Hindlimb muscle (tissue), 1 donor: ENCODE measurements around the gene ZNF483. TPM values are rescaled to one million over a fixed set of nuclear protein-coding genes. Genes with fewer than 3 reads are reported as not detected.
A peak's percentile ranks its signal among the peaks of the same experiment; 100 is the strongest.
"Not testable (repeated sequence)": the region's sequence is repeated elsewhere in the genome, so short reads cannot be mapped to it uniquely, and the experiment has no call there.

Source experiments
- DNase-seq: peaks from one replicate; pipeline ENCODE4 v3.0.0-alpha.2; 2013
- polyA plus RNA-seq: library from polyadenylated mRNA; unstranded; fragments of 120-200 nt; gene quantifications from one replicate; pipeline ENCODE4 v1.2.1, GENCODE V29; 2013; ENCODE audit not compliant: insufficient read length

Gene ZNF483
- polyA plus RNA-seq, 1 donor, result 1.5 TPM

- no peak for DNase-seq
Observed at GRCh38 chr9:111548623-111549022, 23.6 kb downstream of the ZNF483 start.

GRCh38 chr9:111555425-111555824 lies 30.4 kb downstream of the ZNF483 start:
- DNase-seq, result not testable (repeated sequence)

- DNase-seq, result no peak
Observed at GRCh38 chr9:111559000-111559610, 34.1 kb downstream of the ZNF483 start.

GRCh38 chr9:111561165-111561719 lies 36.3 kb downstream of the ZNF483 start:
- DNase-seq, result no peak

GRCh38 chr9:111566234-111566633 lies 41.3 kb downstream of the ZNF483 start:
- peak; percentile 18 for DNase-seq

GRCh38 chr9:111568127-111568526 lies 43.1 kb downstream of the ZNF483 start:
- DNase-seq, result not testable (repeated sequence)

- DNase-seq, result peak; percentile 37
Observed at GRCh38 chr9:111572950-111573604, 48.1 kb downstream of the ZNF483 start.

- DNase-seq, result no peak
Observed at GRCh38 chr9:111582888-111583287, 57.9 kb downstream of the ZNF483 start.

- DNase-seq, result no peak
Observed at GRCh38 chr9:111586378-111586777, 61.4 kb downstream of the ZNF483 start.

GRCh38 chr9:111588846-111589245 lies 63.9 kb downstream of the ZNF483 start:
- DNase-seq, result no peak

- DNase-seq, result peak; percentile 65
Observed at GRCh38 chr9:111597852-111598732, 73.1 kb downstream of the ZNF483 start.

GRCh38 chr9:111598733-111599091 lies 73.7 kb downstream of the ZNF483 start:
- peak; percentile 32 for DNase-seq

- peak; percentile 82 for DNase-seq
Observed at GRCh38 chr9:111599092-111599954, 74.3 kb downstream of the ZNF483 start, which contains the start of gene PTGR1. TSS of gene PTGR1 (minus strand) at chr9:111599647. CDS start at chr9:111597422, 2,225 bp downstream.

- no peak for DNase-seq
Observed at GRCh38 chr9:111599955-111600343, 75.0 kb downstream of the ZNF483 start.

- DNase-seq, result no peak
Observed at GRCh38 chr9:111601237-111602018, 76.4 kb downstream of the ZNF483 start.

GRCh38 chr9:111603041-111603440 lies 78.1 kb downstream of the ZNF483 start:
- DNase-seq, result no peak

- no peak for DNase-seq
Observed at GRCh38 chr9:111604054-111604615, 79.2 kb downstream of the ZNF483 start.

- DNase-seq, result no peak
Observed at GRCh38 chr9:111605041-111605559, 80.1 kb downstream of the ZNF483 start.

GRCh38 chr9:111610149-111610548 lies 85.2 kb downstream of the ZNF483 start:
- no peak for DNase-seq

GRCh38 chr9:111610845-111611244 lies 85.9 kb downstream of the ZNF483 start:
- DNase-seq, result no peak
